Smooth muscle cell of the coronary artery (primary cell): ENCODE data around the gene VMAC. TPM values are rescaled to one million over a fixed set of nuclear protein-coding genes. Genes with fewer than 3 reads are reported as not detected.

Experiments used
- total RNA-seq: library from RNA; depleted of rRNA; stranded (reverse); fragments of >200 nt; gene quantifications from 2 replicates; pipeline ENCODE4 v1.2.3, GENCODE V29; 2014; ENCODE audit warnings: low replicate concordance

The VMAC gene
- total RNA-seq: 2.8 and 4.8 TPM in 2 replicates

GRCh38 chr19:5904352-5905113 is at the start of gene VMAC:
TSS of gene VMAC (plus strand) at chr19:5904872. CDS start at chr19:5904891, 19 bp downstream.

GRCh38 chr19:5903624-5904351 is 884 bp upstream of the VMAC start, which contains the start of gene NDUFA11:
TSS of gene NDUFA11 (minus strand) at chr19:5903790. CDS start at chr19:5903708, 82 bp downstream.

GRCh38 chr19:5913739-5914357 is 9.2 kb downstream of the VMAC start, which contains the start of gene CAPS:
TSS of gene CAPS (plus strand) at chr19:5914254. CDS start at chr19:5914407, 153 bp downstream.

Other genes with a start within 250 kb of the VMAC start
- gene MICOS13, start 224.4 kb upstream of the VMAC start, total RNA-seq: 50.3 and 83.6 TPM in 2 replicates
- 10.1 and 11.3 TPM in 2 replicates for gene HSD11B1L, start 223.8 kb upstream of the VMAC start, total RNA-seq
- gene RPL36, start 214.6 kb upstream of the VMAC start, total RNA-seq: 777 and 840 TPM in 2 replicates
- 116 and 155 TPM in 2 replicates for gene LONP1, start 184.7 kb upstream of the VMAC start, total RNA-seq
- gene CATSPERD, start 184.2 kb upstream of the VMAC start, total RNA-seq: not detected in 2 replicates
- gene PRR22, start 120.1 kb upstream of the VMAC start, total RNA-seq: 0.08 TPM in 1 of 2 replicates, not detected in the other
- gene DUS3L, start 113.7 kb upstream of the VMAC start, total RNA-seq: 22.6 and 40.2 TPM in 2 replicates
- not detected in 2 replicates for gene NRTN, start 99.8 kb upstream of the VMAC start, total RNA-seq
- gene FUT6, start 65.2 kb upstream of the VMAC start, total RNA-seq: not detected in 2 replicates
- not detected in 2 replicates for gene FUT3, start 53.4 kb upstream of the VMAC start, total RNA-seq
- not detected in 2 replicates for gene FUT5, start 34.3 kb upstream of the VMAC start, total RNA-seq
- 196 and 302 TPM in 2 replicates for gene NDUFA11, start 1.1 kb upstream of the VMAC start, total RNA-seq
- gene CAPS, start 9.4 kb downstream of the VMAC start, total RNA-seq: 2.3 and 5.1 TPM in 2 replicates
- 28.8 and 53.8 TPM in 2 replicates for gene RANBP3, start 73.3 kb downstream of the VMAC start, total RNA-seq
- 8.0 and 11.8 TPM in 2 replicates for gene RFX2, start 205.6 kb downstream of the VMAC start, total RNA-seq
- gene ACSBG2, start 230.8 kb downstream of the VMAC start, total RNA-seq: 0.12 TPM in 1 of 2 replicates, not detected in the other